ENCODE measurements around the gene GNG11.

The GNG11 gene

DNA sequence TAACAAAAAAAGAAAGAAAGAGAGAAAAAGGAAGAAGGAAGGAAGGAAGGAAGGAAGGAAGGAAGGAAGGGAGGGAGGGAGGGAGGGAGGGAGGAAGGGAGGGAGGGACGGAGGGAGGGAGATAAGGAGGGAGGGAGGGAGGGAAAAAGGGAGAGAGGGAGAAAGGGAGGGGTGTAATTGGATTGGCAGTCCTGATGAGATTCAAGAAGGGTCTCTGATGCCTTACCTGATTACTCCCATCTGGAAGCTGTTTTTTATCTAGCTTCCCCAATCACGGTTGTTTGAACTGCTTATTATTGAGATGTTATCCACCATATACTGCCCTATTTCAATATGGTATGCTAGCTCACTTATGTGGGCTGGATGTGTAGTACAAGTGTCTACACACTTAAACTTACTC lies 27.3 kb downstream of the GNG11 start:
- DNase-seq (ENCODE audit: low read depth): no peak

DNA sequence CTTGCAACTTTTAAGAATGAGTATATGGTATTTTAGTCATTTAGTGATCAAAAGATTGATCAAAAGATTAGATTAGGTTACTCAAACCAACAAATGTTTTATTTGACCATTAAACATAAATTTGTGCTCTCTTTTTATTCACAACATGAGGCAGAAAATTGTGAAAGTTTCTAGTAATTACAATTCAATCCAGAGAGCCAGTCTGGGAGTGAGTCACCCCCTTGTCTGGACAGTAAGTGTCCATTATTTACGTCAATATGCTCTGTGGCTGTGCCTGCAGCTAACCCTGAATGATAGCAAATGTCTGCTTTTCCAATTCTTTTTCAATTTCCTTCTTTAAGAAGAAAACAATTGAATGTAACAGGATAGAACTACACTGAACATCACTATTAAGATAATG lies 27.9 kb downstream of the GNG11 start:
- DNase-seq (ENCODE audit: low read depth): no peak

DNA sequence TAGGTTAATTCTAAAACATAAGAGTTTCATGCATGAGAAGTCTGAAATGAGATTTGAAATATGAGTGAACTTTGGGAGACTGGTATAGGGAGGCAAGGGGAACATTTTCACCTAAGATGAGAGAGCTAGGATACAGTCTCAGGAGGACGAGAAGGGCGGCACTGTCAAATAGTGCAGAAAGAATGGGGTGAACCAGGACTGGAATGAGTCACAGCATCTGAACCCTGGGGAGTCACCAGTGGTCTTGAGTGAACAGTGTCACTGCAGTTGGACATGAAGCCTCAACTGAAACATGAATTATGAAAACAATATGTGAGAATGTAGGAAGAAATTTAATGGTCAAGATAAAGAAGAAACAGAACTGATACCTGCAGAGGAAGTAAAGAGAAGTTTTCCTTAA lies 33.8 kb downstream of the GNG11 start:
- no peak for DNase-seq (ENCODE audit: low read depth)

DNA sequence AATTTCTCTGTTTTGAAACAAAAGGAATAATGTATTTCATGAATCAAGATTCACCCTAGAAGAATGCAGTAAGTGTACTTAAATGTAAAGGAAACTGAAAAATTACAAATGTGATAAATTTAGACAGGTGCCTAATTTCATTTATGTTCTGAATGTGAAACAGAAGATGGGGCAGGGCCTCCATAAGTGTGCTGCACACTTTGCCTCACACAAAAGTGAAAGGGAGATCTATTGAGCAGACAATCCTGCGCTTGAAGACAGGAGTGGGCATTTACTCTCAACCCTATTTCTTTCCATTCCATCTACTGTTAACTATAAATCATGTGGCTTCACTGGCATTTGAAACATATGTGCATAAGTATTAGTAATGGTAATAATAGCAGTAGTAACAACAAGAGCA lies 36.2 kb downstream of the GNG11 start:
- DNase-seq (ENCODE audit: low read depth): no peak

DNA sequence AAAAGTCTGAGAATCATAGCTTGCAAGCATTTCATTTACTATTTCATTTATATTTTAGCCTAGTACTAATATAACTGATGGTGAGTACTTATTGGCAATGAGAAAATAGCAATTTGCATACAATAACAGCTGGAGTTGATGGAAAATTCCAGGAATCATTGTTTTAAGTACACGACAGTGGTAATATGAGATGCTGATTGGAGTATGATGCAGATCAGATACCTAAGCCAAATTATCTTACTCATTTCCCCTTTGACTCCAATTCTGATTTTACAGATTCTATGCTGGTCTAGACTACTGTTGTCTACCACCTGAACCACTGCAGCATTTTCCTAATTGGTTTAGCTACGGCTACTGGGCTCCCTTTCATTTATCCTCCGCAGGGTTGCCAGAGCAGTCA lies 36.7 kb downstream of the GNG11 start:
- no peak for DNase-seq (ENCODE audit: low read depth)

DNA sequence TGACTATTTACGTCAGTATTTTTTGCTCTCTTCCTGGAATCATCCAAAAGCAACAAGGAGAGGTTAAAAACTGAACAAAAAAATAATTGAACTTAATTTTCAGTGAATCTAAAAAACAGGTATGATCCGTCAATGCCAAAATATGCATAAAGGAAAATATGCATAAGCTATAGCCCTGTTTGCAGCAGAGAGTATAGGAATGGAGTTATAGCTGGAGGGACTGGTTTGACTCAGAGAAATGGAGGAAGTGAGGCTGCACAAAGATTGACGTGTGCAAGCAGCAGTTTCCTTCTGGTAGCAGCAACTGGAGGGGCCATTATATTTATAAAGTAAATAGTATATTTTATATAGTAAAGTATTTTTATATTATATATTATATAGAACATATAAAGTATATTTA lies 37.1 kb downstream of the GNG11 start:
- no peak for DNase-seq (ENCODE audit: low read depth)

DNA sequence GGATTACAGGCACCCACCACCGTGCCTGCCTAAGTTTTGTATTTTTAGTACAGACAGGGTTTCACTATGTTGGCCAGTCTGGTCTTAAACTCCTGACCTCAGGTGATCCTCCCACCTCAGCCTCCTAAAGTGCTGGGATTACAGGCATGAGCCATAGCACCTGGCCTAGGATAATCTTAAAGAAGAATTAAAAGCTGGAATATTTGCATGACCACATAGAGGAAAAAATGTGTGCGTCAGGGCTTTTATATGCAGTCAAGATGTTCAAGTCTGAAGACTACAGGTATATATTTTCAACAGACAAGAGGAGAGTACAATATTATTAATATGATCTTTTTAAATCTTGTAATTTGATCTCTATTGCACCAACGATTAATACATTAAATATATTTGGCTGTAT lies 39.5 kb downstream of the GNG11 start:
- no peak for DNase-seq (ENCODE audit: low read depth)

DNA sequence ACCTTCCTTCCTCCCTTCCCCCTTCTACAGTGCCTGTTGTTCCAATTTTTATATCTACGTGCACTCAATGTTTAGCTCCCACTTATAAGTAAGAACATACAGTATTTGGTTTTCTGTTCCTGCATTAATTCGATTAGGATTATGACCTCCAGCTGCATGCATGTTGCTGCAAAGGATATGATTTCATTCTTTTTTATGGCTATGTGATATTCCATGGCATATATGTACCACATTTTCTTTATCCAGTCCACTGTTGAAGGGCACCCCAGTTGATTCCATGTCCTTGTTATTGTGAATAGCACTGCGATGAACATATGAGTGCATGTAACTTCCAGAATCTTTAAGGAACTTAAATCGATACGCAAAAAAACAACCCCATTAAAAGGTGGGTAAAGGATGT lies 42.7 kb downstream of the GNG11 start:
- DNase-seq (ENCODE audit: low read depth): no peak

DNA sequence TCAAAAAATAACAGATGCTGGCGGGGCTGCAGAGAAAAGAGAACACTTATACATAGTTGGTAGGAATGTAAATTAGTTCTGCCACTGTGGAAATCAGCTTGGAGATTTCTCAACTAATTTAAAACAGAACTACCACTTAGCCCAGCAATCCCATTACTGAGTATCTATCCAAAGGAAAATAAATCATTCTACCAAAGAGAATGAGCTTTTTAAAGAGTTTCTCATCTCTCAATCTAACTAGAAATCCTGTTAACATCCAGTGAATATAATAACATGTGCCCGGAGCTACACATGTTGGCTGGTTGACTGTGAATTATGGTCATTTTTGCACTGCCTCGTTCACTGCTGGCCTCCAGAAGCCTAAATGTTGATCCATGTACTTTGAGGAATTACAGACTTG lies 43.3 kb downstream of the GNG11 start:
- DNase-seq (ENCODE audit: low read depth): no peak

DNA sequence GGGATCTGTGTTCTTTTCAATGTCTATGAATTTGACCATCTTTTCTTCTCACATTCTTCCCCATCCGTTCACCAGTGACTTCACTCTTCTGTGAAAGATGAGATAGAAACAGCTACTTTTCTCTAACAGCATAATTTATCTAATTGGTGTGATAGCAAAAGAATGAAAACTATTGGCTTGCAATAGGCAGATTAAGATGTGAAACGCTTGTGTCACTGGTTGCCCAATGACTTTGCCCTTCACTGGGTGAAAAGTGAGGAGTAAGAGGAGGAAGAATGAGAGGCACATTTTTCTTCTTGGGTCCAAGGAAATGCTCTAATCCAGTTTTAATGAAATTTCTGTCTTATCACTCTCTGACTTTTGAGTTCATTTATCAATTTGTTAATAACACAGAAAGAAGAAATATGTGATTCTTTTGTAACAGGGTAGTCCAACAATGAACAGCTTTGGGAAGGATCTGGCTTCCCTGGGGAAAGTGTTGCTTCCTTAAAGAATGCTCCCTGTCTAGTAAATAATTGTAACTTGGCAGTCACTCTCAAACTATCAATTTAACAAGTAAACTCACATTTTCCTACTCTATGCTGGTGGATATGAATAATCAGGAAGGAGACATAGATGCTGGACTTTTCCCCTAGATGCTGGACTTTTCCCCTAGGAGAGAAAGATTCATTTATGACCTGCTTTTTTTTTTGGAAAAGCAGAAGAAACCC lies 47.5 kb downstream of the GNG11 start:
- DNase-seq (ENCODE audit: low read depth): no peak

DNA sequence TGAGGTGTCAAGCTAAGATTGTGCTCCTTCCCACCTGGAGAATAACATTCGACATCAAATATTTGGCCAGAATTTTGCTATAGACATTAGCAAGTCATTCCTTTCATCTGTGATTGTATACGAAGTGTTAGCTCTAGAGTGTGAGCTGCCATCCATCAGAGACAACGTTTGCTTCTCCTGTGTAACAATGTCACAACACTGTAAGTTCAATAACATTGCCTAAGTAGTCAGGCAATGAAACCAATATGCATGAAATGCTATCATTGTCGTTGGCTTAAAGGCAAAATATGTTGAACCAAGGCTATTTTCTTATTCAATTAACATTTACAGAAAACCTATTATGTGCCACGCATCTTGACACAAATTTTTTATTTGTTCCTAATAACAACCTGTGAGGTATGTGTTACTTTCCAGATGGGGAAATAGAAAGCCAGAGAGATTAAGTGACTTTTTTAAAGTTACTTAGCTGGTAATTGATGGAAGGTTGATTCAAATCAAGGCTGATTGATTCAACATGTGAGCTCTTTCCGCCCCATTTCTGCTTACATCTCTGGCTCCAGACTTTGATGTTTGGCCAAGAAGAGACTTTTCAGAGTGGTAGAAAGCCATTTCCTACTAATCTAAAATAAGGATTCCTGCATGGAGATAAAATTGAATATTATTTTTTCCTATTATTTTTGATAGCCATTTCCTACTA lies 50.6 kb downstream of the GNG11 start:
- DNase-seq (ENCODE audit: low read depth): no peak

DNA sequence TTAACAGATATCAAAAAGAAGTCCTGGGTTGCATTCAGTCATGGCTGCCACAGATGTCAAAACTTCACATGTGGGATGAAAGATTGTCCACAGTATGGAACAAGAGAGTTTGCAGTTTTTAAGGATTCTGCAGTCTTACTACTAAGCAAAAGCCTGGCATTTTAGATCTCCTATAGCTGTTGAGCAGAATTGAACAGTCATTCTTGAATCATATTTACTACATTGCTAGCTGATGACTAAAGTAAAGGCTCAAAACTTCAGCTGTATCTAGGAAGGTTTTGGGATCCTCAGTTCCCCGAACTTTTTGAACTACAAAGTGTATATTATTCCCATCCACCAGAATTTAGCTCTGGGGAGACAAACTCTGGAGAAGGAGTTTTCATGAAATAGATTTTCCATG lies 51.6 kb downstream of the GNG11 start:
- DNase-seq (ENCODE audit: low read depth): no peak

DNA sequence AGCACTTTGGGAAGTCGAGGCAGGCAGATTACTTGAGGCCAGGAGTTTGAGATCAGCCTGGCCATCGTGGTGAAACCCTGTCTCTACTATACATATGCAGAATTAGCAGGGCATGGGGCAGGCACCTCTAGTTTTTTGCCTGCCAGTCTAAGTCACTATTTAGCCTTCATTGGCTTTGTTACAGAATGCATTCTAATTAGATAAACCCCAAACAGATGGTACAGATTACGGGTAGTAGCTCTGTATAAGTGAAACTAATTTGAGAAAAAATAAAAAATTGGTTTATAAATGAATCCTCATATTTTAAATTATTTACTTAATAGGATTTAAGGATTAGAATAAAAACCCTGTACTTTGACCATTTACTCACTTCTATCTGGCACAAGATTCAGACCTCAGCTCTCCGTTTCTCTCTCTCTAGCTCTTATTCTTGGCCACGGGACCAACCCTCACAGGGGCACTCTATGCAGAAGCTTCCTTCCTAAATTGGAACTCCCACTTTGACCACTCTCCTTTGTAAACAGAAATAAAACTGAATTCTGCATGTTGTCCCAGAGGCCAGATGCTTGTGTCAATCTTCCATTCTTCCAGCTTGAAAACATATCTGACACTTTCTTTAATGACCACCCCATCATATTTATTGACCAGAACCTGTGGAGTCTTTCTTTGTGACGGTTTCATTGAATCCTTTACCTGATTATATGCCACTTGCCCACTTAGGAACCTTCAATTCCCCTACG lies 55.8 kb downstream of the GNG11 start:
- DNase-seq (ENCODE audit: low read depth): no peak
